A549 (cell line): ENCODE data around the gene KCNG2. TPM values are rescaled to one million over a fixed set of nuclear protein-coding genes. Genes with fewer than 3 reads are reported as not detected.

Source experiments
- ATAC-seq, 2 experiments: fragments of 200-7000 bp in 1 of 2; fragments of >200 bp in 1 of 2; cut with Nextera tagmentation in 1 of 2; cut with Tn5 transposase in 1 of 2; 3 replicates each; pipeline versions ENCODE4 v1.8.0 to v1.9.1; 2018 to 2020; ENCODE audit warnings: mild to moderate bottlenecking in 1 of 2, moderate library complexity in 1 of 2
- CTCF ChIA-PET: fragments of 300-600 bp; sonication (Branson Sonifier 250); formaldehyde crosslinking; extraction: SDS; loops from one replicate; lab custom pipeline; 2021; ENCODE audit warnings: antibody characterized with exemption, inconsistent platforms; lab: Yijun Ruan, JAX
- POLR2A ChIA-PET: fragments of 350-600 bp; formaldehyde crosslinking; extraction: SDS; loops from one replicate; lab custom pipeline; 2021; ENCODE audit warnings: antibody characterized with exemption, inconsistent platforms; lab: Yijun Ruan, JAX
- DNase-seq, 2 experiments: peaks; one replicate each; pipeline versions ENCODE4 v3.0.0 to v3.0.0-alpha.2; 2011 to 2016; ENCODE audit warnings: low read depth in 1 of 2, low spot score in 1 of 2
- FAIRE-seq: peaks from 2 replicates; lab custom pipeline; 2011; peaks lifted over from hg19 to GRCh38; lab: Jason Lieb, UNC
- H3K27ac ChIP-seq, 2 experiments: fragments of >200 bp; sonication (Bioruptor Twin); formaldehyde crosslinking; 3 replicates each; pipeline ENCODE4 v1.5.1; 2016 to 2017
- H3K4me1 ChIP-seq: fragments of >200 bp; sonication (Bioruptor Twin); formaldehyde crosslinking; 3 replicates; pipeline ENCODE4 v1.6.1; 2016
- H3K4me2 ChIP-seq: fragments of >200 bp; sonication (Bioruptor Twin); formaldehyde crosslinking; 3 replicates; pipeline ENCODE4 v1.6.1; 2016
- H3K4me3 ChIP-seq: fragments of >200 bp; sonication (Bioruptor Twin); formaldehyde crosslinking; 3 replicates; pipeline ENCODE4 v1.5.1; 2016
- H3K9me3 ChIP-seq: fragments of >200 bp; sonication (Bioruptor Twin); formaldehyde crosslinking; 3 replicates; pipeline ENCODE4 v1.6.1; 2016
- BCL3 ChIP-seq: fragments of >200 bp; sonication (Bioruptor Twin); formaldehyde crosslinking; IDR thresholded peaks from 3 replicates; pipeline ENCODE4 v1.6.1; 2016
- BHLHE40 ChIP-seq: IDR thresholded peaks from 2 replicates; pipeline ENCODE4 v1.6.1; 2012; ENCODE audit warnings: low read depth, low read length, inconsistent platforms
- CBX2 ChIP-seq: fragments of 200-600 bp; sonication (generic); IDR thresholded peaks from 2 replicates; pipeline ENCODE4 v1.6.1; 2016; ENCODE audit warnings: low read depth, mild to moderate bottlenecking, borderline replicate concordance
- CEBPB ChIP-seq, 2 experiments: fragments of >200 bp in 1 of 2; sonication (Bioruptor Twin) in 1 of 2; formaldehyde crosslinking in 1 of 2; IDR thresholded peaks; 2 replicates each; pipeline ENCODE4 v1.6.1; 2012 to 2016
- E2F6 ChIP-seq: IDR thresholded peaks from 2 replicates; pipeline ENCODE4 v1.6.1; 2012; ENCODE audit warnings: low read depth, borderline replicate concordance
- EHF ChIP-seq: fragments of 250-450 bp; sonication (Bioruptor Pico); IDR thresholded peaks from 2 replicates; pipeline ENCODE4 v1.5.0; 2020; ENCODE audit warnings: mild to moderate bottlenecking
- GATA3 ChIP-seq: IDR thresholded peaks from 2 replicates; pipeline ENCODE4 v1.6.1; 2012; ENCODE audit warnings: borderline replicate concordance
- HOXB5 ChIP-seq: fragments of 250-450 bp; sonication (Bioruptor Pico); IDR thresholded peaks from 2 replicates; pipeline ENCODE4 v1.5.0; 2020; ENCODE audit warnings: mild to moderate bottlenecking, moderate library complexity
- KDM1A ChIP-seq: fragments of 200-600 bp; sonication (generic); IDR thresholded peaks from 2 replicates; pipeline ENCODE4 v1.6.1; 2016; ENCODE audit warnings: low read depth, mild to moderate bottlenecking
- KDM5A ChIP-seq: fragments of 200-600 bp; sonication (generic); IDR thresholded peaks from 2 replicates; pipeline ENCODE4 v1.6.1; 2016; ENCODE audit warnings: antibody characterized with exemption, mild to moderate bottlenecking
- MAZ ChIP-seq: fragments of 150-350 bp; IDR thresholded peaks from 2 replicates; pipeline ENCODE4 v1.6.1; 2014; ENCODE audit warnings: antibody characterized with exemption, low read depth, low read length, borderline replicate concordance
- REST ChIP-seq: fragments of 200-600 bp; sonication (generic); IDR thresholded peaks from 2 replicates; pipeline ENCODE4 v1.6.1; 2016; ENCODE audit warnings: antibody characterized with exemption, mild to moderate bottlenecking, moderate library complexity
- RNF2 ChIP-seq: fragments of 200-600 bp; sonication (generic); IDR thresholded peaks from 2 replicates; pipeline ENCODE4 v1.6.1; 2016; ENCODE audit warnings: low read depth, mild to moderate bottlenecking, antibody characterized with exemption, moderate library complexity, borderline replicate concordance
- SMC3 ChIP-seq: fragments of >200 bp; sonication (Bioruptor Twin); formaldehyde crosslinking; IDR thresholded peaks from 3 replicates; pipeline ENCODE4 v1.6.1; 2018; ENCODE audit warnings: inconsistent platforms
- TFCP2L1 ChIP-seq: fragments of 250-450 bp; sonication (Bioruptor Pico); IDR thresholded peaks from 2 replicates; pipeline ENCODE4 v1.5.0; 2021; ENCODE audit warnings: mild to moderate bottlenecking
- USF2 ChIP-seq: fragments of 450-650 bp; IDR thresholded peaks from 2 replicates; pipeline ENCODE4 v1.6.1; 2014; ENCODE audit warnings: antibody characterized with exemption
- ZSCAN20 ChIP-seq: fragments of 250-450 bp; sonication (Bioruptor Pico); IDR thresholded peaks from 2 replicates; pipeline ENCODE4 v1.8.0; 2022; ENCODE audit warnings: mild to moderate bottlenecking, moderate library complexity
- WGBS: methylation state at CpG from one replicate; pipeline ENCODE4 v1.1.6; 2017; ENCODE audit errors: missing lambda C conversion rate; 5-methylcytosine and 5-hydroxymethylcytosine counted together
- polyA plus RNA-seq, 4 experiments: library from polyadenylated mRNA; depleted of rRNA in 3 of 4; stranded (reverse); fragments of >200 nt; fragmentation: RNase III in 1 of 4; extraction: RNeasy Plus Mini Kit Qiagen cat#74134 plus additional on column Dnase treatment in 1 of 4; gene quantifications; 2 replicates in 3 of 4; 3 replicates in 1 of 4; pipeline ENCODE4 v1.2.3, GENCODE V29; 2011 to 2017
- TF ChIP-seq, protein P1 (sequence below): fragments of >200 bp; sonication (Bioruptor Twin); formaldehyde crosslinking; IDR thresholded peaks from 2 replicates; pipeline ENCODE4 v1.6.1; 2016
- TF ChIP-seq, protein P2 (sequence below): IDR thresholded peaks from 2 replicates; pipeline ENCODE4 v1.6.1; 2012

Gene KCNG2
- polyA plus RNA-seq, 2 of the 4 experiments (the other 2 are of a cell fraction): not detected

DNA sequence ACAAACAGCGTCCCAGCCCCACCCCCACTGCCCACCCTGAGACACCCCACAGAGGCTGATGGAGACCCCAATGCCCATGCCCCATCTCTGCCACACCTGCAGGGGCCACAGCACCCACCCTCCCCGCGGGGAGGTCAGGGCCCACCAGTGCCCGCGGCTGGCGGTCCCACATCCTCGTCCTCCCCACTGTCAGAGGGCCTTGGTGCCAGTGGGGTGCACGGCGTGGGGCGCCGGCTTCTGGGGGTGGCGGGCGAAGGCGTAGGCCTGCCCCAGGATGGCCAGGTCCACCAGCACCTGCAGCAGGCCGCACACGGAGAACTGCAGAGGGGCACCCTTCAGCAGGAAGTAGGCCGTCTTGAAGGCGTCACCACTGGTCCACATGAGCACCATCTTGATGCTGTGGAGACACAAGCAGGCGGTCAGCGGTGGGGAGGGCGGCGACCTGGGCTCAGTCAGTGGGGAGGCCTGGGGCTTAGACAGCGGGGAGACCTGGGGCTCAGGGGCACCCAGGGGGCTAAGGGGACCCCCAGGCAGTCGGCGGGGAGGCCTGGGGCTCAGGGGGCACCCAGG lies 106.1 kb downstream of the KCNG2 start:
- Histone ChIP-seq H3K9me3 (peaks cover under 1% of the 10 kb centered on the region; the same call in 2 of the 3 replicates), H3K4me3 (no peak overlapping the region), H3K4me1 (no peaks in the 10 kb centered on the region), H3K4me2 (no peak overlapping the region), H3K27ac (no peak overlapping the region)
- DNase-seq (no peak), ATAC-seq (no peak), FAIRE-seq (no peak)
- ChIA-PET POLR2A (no interaction called here), CTCF (no interaction called here)
- WGBS: 80% methylated on average over 1 of the region's 25 CpGs
- TF ChIP-seq, protein P1, sequence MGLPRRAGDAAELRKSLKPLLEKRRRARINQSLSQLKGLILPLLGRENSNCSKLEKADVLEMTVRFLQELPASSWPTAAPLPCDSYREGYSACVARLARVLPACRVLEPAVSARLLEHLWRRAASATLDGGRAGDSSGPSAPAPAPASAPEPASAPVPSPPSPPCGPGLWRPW: no peak
- TF ChIP-seq CEBPB (IDR thresholded peaks at IDR 0.05) (no peak), MAZ (no peak), TFCP2L1 (CRISPR knock-in tag) (no peak), BCL3 (no peak), CBX2 (no peak), USF2 (no peak), KDM1A (no peak), GATA3 (no peak), BHLHE40 (no peak), ZSCAN20 (CRISPR knock-in tag) (no peak), REST (no peak), EHF (CRISPR knock-in tag) (no peak), RNF2 (no peak), E2F6 (no peak), HOXB5 (no peak), SMC3 (no peak), KDM5A (no peak)
- TF ChIP-seq, protein P2, sequence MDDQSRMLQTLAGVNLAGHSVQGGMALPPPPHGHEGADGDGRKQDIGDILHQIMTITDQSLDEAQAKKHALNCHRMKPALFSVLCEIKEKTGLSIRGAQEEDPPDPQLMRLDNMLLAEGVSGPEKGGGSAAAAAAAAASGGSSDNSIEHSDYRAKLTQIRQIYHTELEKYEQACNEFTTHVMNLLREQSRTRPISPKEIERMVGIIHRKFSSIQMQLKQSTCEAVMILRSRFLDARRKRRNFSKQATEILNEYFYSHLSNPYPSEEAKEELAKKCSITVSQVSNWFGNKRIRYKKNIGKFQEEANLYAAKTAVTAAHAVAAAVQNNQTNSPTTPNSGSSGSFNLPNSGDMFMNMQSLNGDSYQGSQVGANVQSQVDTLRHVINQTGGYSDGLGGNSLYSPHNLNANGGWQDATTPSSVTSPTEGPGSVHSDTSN: no peak
